Brain microvascular endothelial cell (primary cell): ENCODE measurements around the gene RBM26.

Experiments used
- DNase-seq: peaks from one replicate; pipeline ENCODE4 v3.0.0-alpha.2; 2020
- H3K27ac ChIP-seq: fragments of 250-450 bp; sonication (Bioruptor Pico); 2 replicates; pipeline ENCODE4 v1.5.1; 2020; ENCODE audit warnings: mild to moderate bottlenecking, moderate library complexity
- H3K27me3 ChIP-seq: fragments of 250-450 bp; sonication (Bioruptor Pico); replicated peaks from 2 replicates; pipeline ENCODE4 v1.5.1; 2020; ENCODE audit warnings: mild to moderate bottlenecking
- H3K36me3 ChIP-seq: fragments of 250-450 bp; sonication (Bioruptor Pico); replicated peaks from 2 replicates; pipeline ENCODE4 v1.5.1; 2020; ENCODE audit warnings: mild to moderate bottlenecking
- H3K4me3 ChIP-seq: 2 replicates; pipeline ENCODE4 v1.5.1; 2011; ENCODE audit warnings: low read depth, mild to moderate bottlenecking, control low read depth, low read length, moderate library complexity
- in situ Hi-C: cut with HindIII; loops from 2 replicates; pipeline ENCODE4 v1.10.0; 2017; ENCODE audit warnings: low sequenced_read_pairs, low pct_ligation_motif_present
- TF ChIP-seq, protein P1 (sequence below): IDR thresholded peaks from 2 replicates; pipeline ENCODE4 v1.5.1; 2011; ENCODE audit warnings: low read depth, mild to moderate bottlenecking, moderate library complexity, low read length, control low read depth, inconsistent platforms; ENCODE audit errors: missing control alignments

RBM26 gene

DNA sequence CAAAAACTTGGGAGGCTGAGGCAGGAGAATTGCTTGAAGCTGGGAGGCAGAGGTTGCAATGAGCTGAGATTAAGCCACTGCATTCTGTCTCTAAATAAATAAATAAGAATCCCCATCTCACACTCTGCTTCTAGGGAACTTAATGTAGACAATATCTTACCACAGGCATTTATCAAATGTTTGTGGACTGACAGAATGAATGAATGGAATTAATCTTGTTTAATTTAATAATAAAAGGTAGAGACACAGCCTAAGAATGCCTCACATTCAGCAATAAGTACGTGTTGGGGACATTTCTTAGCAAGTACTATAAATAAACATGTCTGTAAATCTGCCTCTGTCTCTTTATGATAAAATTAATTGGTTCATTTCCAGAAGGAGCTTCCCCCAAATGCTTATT is 36.2 kb upstream of the RBM26 start:
- no peaks in the 10 kb centered on the region for H3K36me3 ChIP-seq
- in situ Hi-C loops = loop anchor here (25.0 kb wide), 1 partner anchor 95 kb away; no protein-coding TSS in a partner anchor
- H3K27me3 ChIP-seq = no peaks in the 10 kb centered on the region
- H3K27ac ChIP-seq = peak overlapping the region; percentile 16
- DNase-seq = no peak
- TF ChIP-seq, protein P1, sequence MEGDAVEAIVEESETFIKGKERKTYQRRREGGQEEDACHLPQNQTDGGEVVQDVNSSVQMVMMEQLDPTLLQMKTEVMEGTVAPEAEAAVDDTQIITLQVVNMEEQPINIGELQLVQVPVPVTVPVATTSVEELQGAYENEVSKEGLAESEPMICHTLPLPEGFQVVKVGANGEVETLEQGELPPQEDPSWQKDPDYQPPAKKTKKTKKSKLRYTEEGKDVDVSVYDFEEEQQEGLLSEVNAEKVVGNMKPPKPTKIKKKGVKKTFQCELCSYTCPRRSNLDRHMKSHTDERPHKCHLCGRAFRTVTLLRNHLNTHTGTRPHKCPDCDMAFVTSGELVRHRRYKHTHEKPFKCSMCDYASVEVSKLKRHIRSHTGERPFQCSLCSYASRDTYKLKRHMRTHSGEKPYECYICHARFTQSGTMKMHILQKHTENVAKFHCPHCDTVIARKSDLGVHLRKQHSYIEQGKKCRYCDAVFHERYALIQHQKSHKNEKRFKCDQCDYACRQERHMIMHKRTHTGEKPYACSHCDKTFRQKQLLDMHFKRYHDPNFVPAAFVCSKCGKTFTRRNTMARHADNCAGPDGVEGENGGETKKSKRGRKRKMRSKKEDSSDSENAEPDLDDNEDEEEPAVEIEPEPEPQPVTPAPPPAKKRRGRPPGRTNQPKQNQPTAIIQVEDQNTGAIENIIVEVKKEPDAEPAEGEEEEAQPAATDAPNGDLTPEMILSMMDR = no peak
- no peak overlapping the region for H3K4me3 ChIP-seq

DNA sequence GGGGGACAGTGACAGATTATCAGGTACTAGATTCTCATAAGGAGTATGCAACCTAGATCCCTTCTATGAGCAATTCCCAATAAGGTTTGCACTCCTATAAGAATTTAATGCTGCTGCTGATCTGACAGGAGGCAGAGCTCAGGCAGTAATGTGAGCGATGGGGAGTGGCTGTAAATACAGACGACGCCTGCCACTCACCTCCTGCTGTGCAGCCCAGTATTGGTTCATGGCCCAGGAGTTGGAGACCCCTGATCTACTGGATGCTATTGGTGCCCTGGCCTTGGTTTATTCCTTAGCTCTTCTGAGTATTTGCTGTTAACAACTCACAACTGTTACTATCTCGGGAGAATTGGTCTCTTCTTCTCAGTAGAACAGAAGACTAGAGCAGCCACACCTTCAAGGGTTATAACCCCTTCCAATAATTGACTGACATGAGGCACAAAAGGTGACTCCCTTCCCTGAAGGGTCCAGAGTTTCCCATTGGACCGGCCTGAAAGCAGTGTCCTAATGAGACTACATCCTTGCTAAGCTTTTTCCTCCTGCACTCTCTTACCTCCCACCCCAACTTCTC is 35.0 kb upstream of the RBM26 start:
- TF ChIP-seq, protein P1 = no peak
- Histone ChIP-seq H3K36me3 (no peaks in the 10 kb centered on the region), H3K27ac (no peak overlapping the region), H3K4me3 (no peak overlapping the region), H3K27me3 (no peaks in the 10 kb centered on the region)
- in situ Hi-C loops = loop anchor here (25.0 kb wide), 1 partner anchor 96 kb away; no protein-coding TSS in a partner anchor
- no peak for DNase-seq

DNA sequence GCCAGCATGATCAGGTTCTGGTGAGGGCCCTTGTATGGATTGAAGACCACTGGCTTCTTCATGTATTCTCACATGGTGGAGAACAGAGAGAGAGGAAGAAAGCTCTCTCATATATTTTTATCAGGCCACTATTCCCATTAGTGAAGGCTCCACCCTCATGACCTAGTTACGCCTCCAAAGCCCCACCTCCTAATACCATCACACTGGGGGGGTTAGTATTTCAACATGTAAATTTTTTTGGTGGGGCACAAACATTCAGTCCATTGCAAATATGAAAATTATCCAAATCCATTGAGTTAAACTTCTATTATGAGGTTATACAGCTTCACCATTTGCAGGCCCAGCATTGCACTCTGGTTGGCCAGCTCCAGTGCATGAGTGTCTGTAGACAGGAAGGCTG is 33.2 kb upstream of the RBM26 start:
- TF ChIP-seq, protein P1 = no peak
- Histone ChIP-seq H3K27ac (no peak overlapping the region), H3K4me3 (no peak overlapping the region), H3K27me3 (no peaks in the 10 kb centered on the region), H3K36me3 (no peaks in the 10 kb centered on the region)
- DNase-seq = no peak
- in situ Hi-C loops = loop anchor here (25.0 kb wide), 1 partner anchor 98 kb away; no protein-coding TSS in a partner anchor

DNA sequence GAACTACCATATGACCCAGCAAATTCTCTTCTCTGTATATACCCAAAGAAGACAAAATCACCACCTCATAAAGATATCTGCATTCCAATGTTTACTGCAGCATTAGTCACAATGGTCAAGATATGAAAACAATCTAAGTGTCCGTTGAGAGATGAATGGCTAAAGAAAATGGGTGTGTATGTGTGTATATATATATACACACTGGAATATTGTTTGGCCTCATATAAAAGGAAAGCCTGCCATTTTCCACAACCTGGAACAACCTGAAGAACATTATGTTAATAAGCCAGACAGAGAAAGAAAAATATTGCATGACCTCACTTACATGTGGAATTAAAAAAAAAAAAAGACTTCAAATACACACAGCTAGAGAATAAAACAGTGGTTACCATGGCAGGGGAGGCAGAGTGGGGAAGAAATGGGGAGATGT is 29.5 kb upstream of the RBM26 start:
- in situ Hi-C loops = loop anchor here (25.0 kb wide), 1 partner anchor 102 kb away; no protein-coding TSS in a partner anchor
- Histone ChIP-seq H3K4me3 (no peak overlapping the region), H3K27ac (peak overlapping the region; percentile 33), H3K27me3 (no peaks in the 10 kb centered on the region), H3K36me3 (no peaks in the 10 kb centered on the region)
- peak; percentile 22 for DNase-seq
- TF ChIP-seq, protein P1 = no peak

DNA sequence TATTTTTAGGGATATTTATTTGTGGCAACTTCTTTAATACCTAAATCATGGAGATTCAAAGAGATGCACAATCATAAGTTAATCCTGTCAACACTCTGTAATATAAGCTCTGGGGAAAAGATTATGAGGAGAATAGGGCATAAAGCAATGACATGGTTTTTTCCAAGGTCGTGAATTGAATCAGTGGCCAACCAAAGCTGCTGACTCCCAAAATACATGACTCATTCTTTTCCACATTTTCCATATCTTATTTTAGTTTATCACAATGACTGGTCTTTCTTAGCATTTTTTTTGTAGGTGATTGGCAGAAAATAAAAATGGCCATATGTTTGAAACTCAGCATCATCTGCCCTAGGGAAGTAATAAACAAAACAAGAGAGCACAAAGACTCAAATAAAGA is 28.5 kb upstream of the RBM26 start:
- peak overlapping the region; percentile 33 for H3K27ac ChIP-seq
- TF ChIP-seq, protein P1 = no peak
- H3K27me3 ChIP-seq = no peaks in the 10 kb centered on the region
- in situ Hi-C loops = loop anchor here (25.0 kb wide), 1 partner anchor 103 kb away; no protein-coding TSS in a partner anchor
- no peaks in the 10 kb centered on the region for H3K36me3 ChIP-seq
- DNase-seq = peak; percentile 57
- no peak overlapping the region for H3K4me3 ChIP-seq

DNA sequence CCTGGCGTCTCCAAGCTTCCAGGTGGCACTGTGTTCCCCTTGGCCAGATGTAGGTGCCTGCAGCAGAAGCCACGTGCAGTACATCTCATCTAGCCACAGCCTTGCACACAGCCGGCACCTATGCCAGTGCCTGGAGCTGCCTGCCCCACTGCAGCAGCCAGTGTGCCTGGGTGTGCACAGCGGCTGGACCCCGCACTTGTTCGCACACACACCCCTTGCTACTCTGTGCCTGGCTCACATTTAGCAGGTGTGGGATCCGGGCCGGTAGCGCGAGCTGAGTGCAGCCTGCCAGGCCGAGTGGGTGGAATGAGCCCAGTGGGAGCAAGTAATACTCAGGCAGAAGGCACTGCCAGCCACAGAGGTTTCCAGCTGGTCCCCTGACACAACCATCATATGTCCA is 26.9 kb upstream of the RBM26 start:
- no peak for DNase-seq
- no peak overlapping the region for H3K27ac ChIP-seq
- H3K27me3 ChIP-seq = no peaks in the 10 kb centered on the region
- no peak overlapping the region for H3K4me3 ChIP-seq
- TF ChIP-seq, protein P1 = no peak
- no peaks in the 10 kb centered on the region for H3K36me3 ChIP-seq
- in situ Hi-C loops = loop anchor here (25.0 kb wide), 1 partner anchor 104 kb away; no protein-coding TSS in a partner anchor
